Activated CD8-positive, alpha-beta memory T cell treated with anti-CD3 and anti-CD28 coated beads for 4 hours (primary cell): ENCODE data around the gene PRDM16.
A peak's percentile ranks its signal among the peaks of the same experiment; 100 is the strongest.

ENCODE experiments used
- DNase-seq, 2 donors: peaks; one replicate each; pipeline ENCODE4 v3.0.0-alpha.2; 2020; ENCODE audit warnings: low read depth in 2 of 2

PRDM16 gene

DNA sequence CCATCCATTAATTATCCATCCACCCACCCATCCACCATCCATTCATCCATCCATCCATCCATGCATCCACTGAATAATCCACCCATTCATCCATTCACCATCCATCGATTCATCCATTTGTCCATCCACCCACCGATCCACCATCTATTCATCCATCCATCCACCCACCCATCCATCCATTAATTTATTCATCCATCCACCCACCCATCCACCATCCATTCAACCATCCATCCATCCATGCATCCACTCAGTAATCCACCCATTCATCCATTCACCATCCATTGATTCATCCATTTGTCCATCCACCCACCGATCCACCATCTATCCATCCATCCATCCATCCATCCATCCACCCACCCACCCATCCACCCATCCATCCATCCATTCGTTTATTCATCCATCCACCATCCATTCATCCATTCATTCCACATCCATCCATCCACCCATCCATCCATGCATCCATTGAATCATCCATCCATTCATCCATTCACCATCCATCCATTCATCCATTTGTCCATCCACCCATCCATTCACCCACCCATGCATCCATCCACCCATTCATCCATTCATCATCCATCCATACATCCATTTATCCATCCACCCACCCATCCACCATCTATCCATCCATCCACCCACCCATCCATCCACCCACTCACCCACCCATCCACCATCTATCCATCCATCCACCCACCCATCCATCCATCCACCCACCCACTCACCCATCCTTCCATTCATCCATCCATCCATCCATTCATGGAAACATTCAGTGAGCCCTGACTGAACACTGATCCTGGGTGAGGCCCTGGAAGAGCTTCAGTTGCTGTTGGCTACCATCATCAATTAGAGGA, 302.1 kb downstream of the PRDM16 start:
- DNase-seq: no peak

DNA sequence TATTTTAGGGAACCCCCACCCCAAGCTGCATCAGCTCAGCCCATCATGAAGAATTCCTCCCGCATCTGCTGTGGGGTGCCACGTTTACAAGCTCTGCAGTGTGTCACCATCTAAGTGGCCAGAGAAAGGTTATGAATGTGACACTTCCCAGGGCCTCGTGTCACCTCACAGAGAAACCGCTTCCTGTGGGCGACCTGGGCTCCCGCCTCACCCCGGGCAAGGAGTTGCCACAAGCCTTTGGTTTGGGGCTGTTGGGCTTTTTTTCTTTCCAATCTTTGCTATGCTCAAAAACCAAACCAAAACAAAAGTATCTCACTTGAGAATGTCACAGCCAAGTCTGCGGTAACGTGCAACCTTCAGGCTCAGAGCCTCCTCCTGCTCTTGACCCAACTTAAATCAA, 303.3 kb downstream of the PRDM16 start:
- peak in 1 of 2 donors; percentile 9 for DNase-seq

DNA sequence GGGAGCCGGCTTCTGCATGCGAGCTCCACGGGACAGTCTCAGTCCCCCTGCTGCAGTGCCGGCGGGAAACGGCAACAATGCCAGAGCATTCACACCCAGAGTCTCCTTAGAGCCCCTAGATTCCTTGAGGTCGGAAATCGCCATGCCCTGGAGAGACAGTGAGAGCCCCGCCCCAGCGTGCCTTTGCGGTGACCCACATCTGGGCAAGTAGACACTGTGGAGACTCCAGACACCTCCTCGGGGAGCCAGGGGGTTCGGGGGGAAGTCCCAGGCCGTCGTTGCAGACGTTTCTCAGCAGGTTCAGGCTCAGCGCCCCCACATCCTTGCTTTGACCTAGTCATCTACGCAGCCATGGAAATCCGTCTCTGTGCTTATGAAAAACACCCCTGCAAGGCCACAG, 304.2 kb downstream of the PRDM16 start:
- DNase-seq: no peak

DNA sequence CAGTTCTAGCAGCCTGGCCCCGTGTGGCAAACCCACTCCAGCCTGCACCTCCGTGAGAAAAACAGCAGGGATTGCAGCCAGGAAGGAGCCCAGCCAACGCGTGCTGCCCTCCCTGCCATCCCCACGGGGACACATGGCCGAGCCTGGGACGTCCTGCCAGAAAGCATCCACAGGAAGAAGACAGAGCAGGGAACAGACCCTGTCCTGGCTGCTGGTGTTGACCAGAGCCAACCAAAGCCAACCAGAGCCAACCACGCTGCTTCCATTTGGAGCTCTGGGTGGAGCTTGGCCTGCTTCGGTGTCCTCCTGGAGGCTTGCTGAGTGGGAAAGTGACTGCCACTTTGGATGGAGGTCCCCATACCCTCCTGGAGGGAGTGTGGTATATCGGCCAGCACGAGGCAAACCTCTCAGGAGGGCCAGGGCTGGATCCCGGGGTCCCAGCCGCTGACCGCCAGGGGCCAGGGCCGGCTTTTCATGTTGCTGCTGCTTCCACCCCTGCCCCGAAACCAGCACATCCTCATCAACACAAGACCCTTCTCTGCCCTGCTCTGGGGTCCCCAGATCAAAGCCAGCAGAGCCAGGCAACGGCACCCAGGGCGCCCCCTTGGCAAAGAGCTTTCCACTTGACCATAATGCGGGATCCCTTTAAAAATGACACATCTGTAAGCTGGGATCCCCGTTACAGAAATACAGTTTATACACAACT, 304.9 kb downstream of the PRDM16 start:
- no peak for DNase-seq

DNA sequence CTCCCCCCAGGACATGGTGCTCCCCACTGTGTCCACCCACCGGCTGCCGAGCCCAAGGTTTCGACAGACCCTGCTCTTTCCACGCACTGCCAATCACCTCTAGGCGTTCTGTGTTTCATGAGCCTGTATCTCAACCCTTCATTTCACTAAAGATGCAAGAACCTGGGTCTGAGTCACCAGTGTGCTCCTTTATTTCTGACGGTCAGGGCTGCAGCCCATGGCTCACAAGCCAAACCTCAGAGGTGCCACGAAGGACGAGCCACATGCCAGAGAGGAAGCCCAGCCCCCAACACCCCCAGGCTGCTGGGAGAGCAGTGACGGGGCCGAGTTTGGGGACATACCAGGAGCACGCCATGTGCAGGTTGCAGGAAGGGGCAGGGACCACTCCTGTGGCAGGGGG, 306.2 kb downstream of the PRDM16 start:
- DNase-seq: no peak

DNA sequence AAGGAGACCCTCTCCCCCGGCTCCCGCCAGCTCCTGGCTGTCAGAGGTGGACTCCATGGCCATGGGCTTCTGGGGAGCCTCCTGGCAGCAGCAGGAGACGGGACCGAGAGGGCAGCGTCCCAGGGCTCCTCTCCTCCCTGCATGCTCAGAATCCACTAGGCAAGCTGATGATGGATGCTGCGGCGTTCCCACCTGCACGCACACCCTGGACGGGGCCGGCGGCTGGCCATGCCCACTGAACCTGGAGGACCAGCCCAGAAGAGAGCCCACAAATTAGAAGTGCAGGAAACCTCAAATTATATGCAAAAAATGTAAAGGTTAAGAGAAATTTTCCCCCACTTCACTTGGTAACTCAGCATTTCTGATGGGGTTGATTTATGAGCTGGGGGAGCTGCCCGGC, 308.2 kb downstream of the PRDM16 start:
- DNase-seq: no peak

DNA sequence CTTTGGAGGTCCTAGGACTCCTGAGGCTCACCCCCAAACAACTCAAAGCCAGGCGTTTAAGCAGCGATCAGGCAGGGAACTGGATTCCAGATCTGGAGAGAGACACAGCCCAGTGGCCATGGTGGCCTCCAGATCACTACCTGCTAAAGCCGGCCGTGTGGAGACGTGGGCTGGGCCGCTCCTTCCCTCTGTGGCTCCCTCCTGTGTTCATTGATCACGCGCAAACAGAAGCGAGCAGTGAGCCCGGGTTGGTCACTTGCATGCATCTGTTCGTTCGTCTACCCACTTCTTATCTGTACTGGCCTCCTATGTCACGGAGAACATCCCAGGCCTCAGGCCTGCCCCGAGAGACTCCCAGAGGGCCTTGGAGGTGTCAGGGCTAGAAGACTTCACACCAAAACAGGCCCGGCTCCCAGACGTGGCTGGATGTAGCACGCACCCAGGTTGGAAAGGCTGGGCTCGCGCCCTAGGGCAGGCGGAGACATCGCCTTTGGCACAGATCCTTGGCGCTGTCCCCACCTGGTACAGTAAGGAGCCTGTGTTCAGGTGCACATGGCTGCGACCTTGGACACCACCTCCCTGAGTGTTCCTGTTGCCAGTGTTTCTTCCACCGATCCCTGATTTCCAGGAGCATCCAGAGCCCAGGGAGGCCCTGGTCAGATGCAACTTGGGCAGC, 308.7 kb downstream of the PRDM16 start:
- no peak for DNase-seq

DNA sequence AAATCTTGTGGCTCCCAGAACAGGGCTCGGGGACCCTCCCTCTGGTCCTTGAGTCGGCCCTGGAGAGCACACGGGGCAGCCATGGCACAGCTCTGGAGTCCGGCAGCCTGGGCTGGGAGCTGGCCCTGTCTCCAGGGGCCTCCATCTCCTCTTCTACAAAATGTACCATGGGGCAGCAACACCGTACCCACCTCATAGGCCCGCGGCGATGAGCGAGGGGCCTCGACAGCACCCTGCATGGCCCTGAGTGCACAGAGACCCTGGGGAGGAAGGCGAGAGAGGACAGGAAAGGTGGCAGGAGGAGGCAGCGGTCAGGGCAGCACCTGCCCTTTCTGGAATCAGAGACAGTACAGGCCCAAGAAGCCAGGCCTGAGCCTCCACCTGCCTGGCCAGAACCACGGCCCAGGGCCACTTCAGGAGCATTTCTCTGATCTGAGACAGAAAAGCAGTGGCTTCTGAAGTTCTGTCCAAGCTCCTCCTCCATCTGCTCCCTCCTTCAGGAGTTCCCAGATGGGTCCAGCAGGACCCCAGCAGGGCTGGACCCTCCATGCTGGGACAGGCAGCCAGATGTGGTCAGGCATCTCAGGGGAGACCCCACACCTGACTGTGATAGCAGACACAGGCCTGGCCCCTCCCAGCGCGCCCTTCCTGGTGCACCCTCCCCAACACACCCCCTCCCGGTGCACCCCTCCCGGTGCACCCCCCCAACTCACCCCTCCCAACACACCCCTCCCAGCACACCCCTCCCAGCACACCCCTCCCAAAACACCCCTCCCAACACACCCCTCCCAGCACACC, 309.6 kb downstream of the PRDM16 start:
- no peak for DNase-seq

DNA sequence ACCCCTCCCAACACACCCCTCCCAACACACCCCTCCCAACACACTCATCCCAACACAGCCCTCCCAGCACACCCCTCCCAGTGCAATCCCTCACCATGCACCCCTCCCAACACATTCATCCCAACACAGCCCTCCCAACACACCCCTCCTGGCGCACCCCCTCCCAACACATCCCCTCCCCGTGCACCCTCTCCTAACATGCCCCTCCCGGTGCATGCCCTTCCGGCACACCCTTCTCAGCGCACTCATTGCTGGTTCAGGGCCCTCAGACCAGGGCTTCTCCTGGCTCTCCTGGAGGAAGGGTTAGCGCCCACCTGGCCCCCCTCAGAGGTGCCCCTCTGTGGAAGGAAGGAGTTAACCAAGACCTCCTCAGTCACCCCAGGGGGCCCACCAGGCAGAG, 310.9 kb downstream of the PRDM16 start:
- no peak for DNase-seq

DNA sequence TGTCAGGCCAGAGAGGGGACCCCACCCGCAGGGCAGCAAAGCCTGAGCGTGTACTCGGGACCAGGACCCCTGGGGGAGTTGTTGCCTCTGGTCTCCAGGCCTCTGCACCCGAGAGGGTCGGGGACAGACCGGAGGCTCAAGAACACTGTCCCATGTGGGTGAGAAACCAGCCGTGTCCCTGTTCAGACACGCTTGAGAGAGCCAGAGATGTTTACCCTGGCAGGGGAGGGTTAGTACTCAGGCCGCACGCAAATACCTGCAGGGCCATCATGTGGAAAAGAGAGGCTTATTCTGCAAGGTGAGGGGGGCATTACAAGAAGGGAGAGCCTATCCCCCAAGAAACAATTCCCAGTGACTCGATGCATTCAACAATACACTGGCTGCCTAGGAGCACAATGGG, 311.5 kb downstream of the PRDM16 start:
- no peak for DNase-seq

DNA sequence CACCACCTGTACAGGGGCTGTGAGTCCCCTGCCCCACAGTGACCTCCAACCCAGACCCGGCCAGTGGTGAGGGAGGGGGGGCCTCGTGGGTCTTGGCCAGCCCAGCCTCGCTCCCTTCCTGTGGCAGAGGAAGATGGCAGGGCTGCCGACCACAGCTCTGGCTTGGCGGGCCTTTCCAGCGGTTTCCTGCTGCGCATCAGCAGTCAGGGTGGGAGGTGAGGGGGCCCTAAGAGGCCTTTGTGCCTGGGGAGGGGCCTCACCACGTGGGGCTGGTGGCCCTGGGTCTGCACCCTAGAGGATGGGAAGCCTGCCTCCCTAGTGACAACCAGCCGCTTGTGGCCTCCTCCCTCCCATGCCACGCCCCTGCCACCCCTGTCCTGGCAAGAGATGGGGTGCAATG, 312.9 kb downstream of the PRDM16 start:
- DNase-seq: no peak

DNA sequence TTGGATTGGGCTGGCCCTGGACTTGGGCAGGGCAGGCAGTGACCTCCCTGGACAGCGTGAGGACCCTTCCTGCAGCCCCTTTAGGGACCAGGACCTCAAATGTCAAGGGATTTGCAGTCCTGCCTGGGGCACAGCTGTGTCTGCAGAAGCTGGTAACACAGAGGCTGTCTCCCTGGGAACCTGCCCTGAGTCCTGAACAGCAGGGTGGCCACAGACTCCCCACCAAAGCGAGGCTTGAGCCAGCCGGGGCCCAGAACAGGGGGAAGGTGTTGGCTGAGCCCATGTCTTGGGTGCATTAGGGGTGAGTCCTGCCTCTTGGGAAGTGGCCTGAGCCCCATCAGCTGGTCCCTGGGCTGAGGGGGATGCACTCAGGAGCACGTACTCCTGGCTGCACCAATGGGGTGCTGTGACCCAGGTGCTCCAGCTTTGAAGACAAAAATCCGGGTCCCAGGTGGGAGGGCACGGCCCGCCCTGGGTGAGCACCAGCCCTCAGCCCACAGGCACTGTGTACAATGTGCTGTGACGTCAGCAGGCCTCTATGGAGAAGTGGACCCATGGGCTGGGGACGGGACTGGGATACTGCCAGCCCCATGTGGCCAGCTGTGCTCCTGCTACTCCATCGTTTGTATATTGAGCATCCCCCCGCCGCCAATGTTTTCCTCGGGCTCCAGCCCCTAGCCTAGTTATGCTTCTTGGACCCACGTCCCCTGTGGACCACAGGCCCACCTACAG, 313.5 kb downstream of the PRDM16 start:
- DNase-seq: no peak

DNA sequence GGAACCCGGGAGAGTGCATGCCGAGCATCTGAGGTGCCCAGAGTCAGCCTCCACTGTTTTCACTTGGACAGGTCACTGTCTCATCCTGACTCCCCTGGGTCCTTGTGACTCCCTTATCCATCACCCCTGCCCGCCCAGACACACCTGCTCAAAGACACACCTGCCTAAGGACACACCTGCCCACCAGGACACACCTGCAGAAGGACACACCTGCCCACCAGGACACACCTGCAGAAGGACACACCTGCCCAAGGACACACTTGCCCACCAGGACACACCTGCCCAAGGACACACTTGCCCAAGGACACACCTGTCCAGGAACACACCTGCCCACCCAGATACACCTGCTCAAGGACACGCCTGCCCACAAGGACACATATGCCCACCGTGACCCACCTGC, 314.7 kb downstream of the PRDM16 start:
- DNase-seq: no peak

DNA sequence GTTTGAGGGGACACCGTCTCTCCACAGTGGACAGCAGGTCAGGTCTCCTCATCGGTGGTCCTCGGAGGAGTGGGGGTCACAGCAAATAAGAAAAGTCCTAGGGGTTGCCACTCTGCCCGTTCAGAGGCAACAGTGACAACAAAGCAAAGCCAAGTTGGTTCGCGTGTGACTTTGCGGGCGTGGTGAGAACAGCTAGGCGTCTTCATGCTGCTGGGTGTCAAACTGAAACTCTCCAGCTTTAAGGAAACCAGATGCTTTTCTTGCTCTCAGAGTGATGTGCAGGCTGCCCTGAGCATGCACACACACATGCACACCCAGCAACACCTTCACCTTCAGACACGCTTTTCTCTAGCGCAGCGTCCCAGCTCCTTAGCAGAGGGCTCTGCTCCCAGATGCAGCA, 315.4 kb downstream of the PRDM16 start:
- DNase-seq: no peak

DNA sequence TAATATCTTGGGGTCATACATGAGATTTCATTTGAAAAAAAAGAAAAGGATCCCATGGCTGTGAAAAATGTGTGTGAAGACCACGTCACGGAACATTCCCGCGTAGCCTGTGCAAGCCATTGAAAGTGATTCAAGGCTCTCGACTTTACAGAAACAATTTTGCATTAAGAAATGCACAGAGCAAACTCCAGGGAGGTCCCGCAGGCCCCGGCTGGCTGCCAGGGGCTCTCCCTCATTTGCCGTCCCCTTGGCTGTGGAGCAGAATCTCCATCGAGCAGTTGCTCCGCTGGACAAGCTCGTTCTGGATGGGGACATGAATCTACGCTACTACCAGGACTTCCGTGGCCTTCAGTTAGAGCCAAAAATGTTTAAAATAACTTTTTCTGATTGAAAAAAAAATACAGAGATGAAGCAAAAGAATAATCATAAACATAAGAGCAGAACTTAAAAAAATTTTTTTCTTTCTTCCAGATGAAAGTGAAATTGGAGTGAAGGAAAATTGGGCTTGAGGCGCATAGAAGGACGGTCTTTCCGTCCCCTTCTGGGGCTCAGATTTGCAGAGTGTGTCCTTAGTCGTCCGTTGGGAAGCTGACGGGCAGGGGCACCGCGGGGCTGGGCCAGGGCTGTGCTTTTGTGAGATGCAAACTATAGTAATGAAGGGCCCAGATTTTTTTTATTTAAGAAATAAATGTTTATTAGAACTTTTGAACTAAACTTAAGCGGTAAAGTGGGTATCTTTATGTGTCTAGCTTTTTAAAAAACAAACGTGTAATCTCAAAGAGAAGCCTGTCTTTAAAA, 317.4 kb downstream of the PRDM16 start:
- DNase-seq: no peak

DNA sequence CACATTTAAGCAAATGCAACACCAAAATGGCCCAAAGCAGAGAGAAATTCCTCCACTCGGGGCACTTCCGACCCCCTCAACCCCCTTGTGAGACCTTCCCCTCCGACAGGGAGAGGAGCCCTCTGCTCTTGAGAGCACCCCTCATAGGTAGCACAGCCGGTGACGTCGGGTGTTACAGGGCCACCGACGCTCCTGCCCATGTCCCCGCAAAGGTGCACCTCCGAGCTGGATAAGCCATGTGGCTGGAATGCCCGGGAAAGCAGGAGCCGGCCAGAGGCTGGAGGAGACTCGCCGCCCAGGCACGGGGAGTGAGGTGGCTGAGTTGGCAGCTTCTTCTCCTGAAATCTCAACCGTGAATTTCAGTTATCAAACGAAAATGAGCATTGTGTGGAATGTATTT, 318.4 kb downstream of the PRDM16 start:
- no peak for DNase-seq

DNA sequence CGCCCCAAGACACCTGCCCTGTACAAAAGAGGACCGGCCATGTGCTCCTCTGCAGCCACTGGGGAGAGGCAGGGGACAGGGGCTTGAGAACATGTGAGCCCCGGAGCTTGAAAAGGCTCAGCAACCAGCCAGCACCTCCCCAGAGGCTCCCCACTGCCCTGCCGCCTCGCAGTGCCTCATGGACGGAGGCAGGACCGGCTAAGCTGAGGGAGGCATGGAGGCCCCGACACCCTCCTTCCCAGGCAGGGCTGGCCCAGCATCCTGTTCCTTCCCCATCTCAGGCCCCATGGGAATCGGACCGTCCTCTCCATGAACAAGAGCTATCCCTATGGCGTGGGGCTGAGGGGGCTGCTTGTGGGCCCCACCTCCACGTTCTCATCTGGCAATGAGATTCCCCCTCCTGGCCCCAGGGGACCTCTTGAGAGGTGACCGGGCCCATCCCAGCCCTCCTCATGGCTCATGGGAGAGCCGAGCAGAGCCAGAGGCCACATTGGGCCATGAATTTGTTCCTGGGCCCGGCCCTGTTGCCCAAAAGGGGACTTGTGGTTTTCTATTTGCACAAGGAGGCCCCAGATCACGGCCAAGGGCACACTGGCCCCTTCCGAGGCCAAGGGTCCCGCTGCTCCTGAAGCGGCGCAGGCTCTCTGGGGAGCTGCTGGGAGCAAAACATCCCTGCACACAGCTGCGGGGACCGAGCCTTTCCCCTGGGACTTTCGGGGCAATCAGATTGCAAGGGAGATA, 320.3 kb downstream of the PRDM16 start:
- no peak for DNase-seq

DNA sequence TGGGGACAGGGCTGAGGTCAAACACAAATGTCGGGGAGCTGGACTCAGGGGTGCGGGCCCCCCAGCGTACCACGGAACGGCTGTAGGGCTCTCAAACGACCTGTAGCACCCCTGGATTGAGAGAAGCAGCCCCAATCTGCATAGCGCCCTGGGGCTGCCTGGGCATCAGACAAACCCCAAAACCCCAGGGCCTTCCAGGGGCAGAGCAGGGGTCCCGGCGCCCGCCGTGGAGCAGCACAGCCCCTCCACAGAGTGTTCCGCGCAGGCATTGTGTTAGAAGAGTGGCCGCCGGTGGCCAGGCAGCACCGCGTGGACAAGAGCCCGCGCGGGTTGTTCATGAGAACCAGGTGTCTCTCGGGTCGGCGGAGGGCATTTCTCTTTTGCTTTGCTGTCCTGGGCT, 321.3 kb downstream of the PRDM16 start:
- DNase-seq: no peak

DNA sequence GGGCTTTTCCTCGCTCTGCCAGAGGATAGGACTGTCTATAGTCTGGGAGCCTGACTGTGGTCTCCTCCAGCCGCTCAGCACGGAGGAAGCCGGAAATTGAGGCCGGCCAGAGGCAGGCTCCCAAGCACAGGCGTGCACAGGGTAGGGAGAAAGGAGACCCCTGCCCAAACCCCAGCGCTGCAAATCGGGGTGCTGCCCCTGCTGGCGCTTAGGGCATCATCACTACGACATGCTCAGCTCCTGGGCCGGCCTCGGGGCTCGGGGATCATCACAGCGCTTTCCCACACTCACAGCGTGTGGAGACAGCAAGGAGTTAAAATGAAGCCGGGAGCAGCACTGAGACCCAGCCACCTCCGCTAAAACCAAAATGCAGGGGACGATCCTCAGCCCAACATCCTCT, 322.7 kb downstream of the PRDM16 start:
- no peak for DNase-seq
